HG03575 (cell line): ENCODE results near the gene RNF182.

Experiments
- ATAC-seq: cut with Tn5 transposase; IDR thresholded peaks from one replicate; pipeline ENCODE4 v1.9.1; 2021; ENCODE audit not compliant: unreplicated experiment, insufficient number of reproducible peaks, low FRiP score; ENCODE audit errors: extremely low read depth

The RNF182 gene

GRCh38 chr6:13989496-13990144 lies 64.9 kb downstream of the RNF182 start:
- no peak for ATAC-seq

GRCh38 chr6:13990796-13991195 lies 66.0 kb downstream of the RNF182 start:
- ATAC-seq = no peak

- ATAC-seq = no peak
Measured at GRCh38 chr6:13991393-13991792, 66.6 kb downstream of the RNF182 start.

GRCh38 chr6:13992417-13993055 lies 67.8 kb downstream of the RNF182 start:
- no peak for ATAC-seq

- ATAC-seq = no peak
Measured at GRCh38 chr6:13993416-13993815, 68.7 kb downstream of the RNF182 start.

GRCh38 chr6:13998356-13998755 lies 73.6 kb downstream of the RNF182 start:
- ATAC-seq = no peak

GRCh38 chr6:14000901-14001300 lies 76.1 kb downstream of the RNF182 start:
- ATAC-seq = no peak

- no peak for ATAC-seq
Measured at GRCh38 chr6:14001329-14002012, 76.7 kb downstream of the RNF182 start.

GRCh38 chr6:14002176-14002947 lies 77.6 kb downstream of the RNF182 start:
- ATAC-seq = no peak

GRCh38 chr6:14004258-14004657 lies 79.5 kb downstream of the RNF182 start:
- no peak for ATAC-seq

GRCh38 chr6:14008809-14009208 lies 84.1 kb downstream of the RNF182 start:
- ATAC-seq = no peak

GRCh38 chr6:14009431-14009830 lies 84.7 kb downstream of the RNF182 start:
- ATAC-seq = no peak

GRCh38 chr6:14010275-14010674 lies 85.5 kb downstream of the RNF182 start:
- ATAC-seq = no peak

- ATAC-seq = no peak
Measured at GRCh38 chr6:14012313-14013030, 87.7 kb downstream of the RNF182 start.

GRCh38 chr6:14015964-14016363 lies 91.2 kb downstream of the RNF182 start:
- ATAC-seq = no peak

- ATAC-seq = no peak
Measured at GRCh38 chr6:14016432-14016831, 91.7 kb downstream of the RNF182 start.

GRCh38 chr6:14016935-14017625 lies 92.3 kb downstream of the RNF182 start:
- ATAC-seq = no peak

- no peak for ATAC-seq
Measured at GRCh38 chr6:14017626-14018475, 93.1 kb downstream of the RNF182 start.
